ENCODE results near the gene APOC3.

APOC3 gene

DNA sequence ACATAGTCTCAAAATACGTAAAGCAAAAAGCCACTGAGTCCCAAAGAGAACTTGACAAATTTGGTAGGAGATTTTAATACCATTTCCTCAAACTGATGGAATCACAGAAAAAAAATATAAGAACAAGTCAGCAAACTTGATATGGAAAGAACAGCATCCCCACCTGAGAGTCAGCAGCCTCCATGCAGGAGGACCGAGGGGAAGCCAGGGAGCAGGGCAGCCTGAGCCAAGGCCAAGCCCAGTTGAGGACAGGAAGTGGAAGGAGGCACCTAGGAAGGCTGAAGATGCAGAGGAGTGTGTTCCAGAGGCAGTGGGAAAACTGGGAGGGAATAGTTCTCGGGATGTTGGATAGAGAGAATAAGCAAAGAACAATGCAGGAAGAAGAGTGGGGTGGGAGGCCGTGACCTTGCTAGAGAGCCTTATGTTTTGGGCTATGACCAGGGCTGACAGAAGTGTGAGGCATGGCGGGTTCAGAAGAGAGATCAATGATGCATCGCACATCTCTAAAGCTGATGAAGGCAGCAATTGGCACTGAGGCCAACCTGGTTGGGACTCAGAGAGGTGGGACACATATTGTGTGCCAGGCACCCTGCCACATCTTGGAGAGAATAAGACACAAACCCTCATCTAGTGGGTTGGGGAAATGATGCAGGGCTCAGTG lies 22.0 kb upstream of the APOC3 start:
- DNase-seq, result no peak

DNA sequence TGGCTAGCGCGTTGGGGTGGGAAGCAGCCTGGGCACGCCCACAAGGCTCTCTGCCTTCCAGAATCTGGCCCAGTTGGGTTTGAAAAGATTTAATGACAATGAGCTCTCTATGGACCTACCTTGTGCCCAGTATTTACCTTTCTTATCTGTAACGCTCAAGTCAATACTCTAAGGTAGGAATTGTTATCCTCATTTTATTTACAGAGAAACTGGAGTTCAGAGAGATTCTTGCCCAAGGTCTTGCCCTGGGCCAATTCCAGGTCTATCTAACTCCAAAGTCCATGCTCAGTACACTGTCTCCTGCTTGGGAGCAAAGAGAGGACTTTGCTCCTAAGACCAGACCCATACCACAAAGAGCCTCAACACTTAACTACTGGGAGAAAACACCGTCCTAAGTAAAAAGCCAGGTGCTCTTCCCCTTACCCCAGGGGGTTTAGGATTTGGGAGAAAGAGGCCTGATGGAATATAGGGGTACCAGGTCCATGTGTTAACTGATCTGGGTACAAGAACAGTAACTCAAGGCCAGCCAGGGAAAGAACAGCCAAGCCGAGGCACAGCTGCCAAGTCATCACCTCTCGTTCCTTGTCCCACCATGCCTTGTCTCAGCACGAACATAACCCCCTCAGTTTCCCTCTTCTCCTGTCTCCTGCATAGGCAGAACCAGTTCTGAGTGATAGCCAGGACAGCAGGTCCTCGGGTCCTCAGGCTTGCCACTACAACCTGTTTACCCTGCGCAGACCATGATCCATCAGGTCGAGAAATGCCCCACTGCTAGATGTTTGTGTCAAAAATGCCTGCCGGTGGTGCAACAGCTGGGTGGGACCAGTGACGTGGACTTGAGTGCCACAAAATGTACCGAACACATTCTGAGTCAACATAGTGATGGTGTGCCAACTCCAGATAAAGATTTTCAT lies 21.2 kb upstream of the APOC3 start:
- DNase-seq, result no peak

DNA sequence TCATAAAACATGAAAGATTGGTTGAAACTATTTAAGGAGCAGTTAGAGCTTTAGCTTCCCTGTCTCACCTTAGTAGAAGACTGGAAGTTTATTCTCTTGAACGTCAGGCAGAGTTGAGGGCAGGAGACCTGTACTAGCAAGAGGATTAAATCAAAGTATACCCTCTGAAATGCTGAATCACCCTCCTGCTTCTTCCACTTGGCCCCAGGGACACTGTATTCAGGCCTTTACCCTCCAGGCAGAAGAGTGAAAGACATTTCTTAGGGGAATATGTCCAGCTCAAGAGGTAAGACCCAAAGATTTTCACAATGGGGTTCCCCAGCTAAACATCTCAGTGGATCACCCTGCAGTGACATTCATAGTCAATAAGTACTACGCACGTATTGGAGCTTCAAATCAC lies 18.5 kb upstream of the APOC3 start:
- no peak for DNase-seq

DNA sequence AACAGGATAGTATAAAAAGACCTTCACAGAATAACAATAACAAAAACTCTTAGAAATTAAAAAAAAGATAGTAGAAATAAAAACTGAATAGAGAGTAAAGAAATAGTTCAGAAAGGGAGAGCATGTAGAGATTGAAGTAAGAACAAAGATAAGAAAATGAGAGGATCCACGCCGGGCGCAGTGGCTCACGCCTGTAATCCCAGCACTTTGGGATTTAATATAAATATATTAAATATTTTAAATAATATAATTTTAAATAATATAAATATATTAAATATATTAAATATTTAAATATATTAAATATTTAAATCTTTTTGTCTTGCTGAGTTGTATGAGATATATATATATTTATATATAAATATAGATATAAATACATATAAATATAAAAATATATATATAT lies 17.6 kb upstream of the APOC3 start:
- DNase-seq, result no peak

DNA sequence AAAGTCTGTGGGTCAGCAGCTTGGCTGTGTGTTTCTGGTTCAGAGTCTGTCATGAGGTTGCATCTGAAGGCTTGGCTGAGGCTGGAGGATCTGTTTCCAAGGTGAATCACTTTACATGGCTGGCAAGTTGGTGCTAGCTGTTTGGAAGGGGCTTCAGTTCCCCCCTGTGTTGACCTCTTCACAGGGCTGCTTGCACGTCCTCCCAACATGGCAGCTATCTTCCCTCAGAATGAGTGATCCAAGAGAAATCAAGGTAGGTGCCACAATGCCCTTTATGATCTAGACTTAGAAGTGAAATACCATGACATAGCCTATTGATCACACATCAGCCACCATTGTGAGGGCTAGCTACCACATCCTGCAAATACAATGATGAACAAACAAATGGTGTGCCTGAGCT lies 16.5 kb upstream of the APOC3 start:
- no peak for DNase-seq

DNA sequence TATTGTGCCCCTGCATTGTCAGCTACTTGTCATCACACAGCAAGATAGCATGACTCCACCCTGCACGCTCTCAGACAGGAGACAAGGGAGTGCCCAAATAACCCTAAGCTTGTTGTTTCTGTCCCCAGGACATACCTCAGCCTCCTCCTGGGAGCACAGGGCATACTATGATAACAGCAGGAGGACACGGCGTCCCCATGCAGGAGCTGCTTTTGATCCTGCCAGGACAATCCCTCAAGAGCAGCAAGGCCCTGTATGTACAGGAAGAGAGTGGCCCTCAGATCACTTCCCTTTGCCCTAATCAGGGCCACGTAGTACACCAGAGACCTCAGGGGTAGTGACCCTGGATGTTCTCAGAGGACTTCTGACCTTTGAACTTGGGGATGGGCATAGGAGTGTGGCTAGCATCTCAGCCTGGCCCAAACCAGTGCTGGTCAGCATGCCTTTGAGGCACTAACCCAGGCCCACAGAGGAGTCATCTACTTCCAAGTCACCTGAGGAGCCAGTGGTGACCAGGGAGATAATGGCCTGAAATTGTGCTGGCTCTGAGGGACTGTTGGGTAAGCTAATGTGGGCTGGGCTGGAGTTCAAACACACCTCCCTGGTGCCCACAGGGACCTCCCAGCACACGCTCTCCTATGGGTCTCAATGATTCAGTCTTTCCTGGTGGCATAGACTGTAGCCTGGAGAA lies 15.8 kb upstream of the APOC3 start:
- DNase-seq, result no peak

DNA sequence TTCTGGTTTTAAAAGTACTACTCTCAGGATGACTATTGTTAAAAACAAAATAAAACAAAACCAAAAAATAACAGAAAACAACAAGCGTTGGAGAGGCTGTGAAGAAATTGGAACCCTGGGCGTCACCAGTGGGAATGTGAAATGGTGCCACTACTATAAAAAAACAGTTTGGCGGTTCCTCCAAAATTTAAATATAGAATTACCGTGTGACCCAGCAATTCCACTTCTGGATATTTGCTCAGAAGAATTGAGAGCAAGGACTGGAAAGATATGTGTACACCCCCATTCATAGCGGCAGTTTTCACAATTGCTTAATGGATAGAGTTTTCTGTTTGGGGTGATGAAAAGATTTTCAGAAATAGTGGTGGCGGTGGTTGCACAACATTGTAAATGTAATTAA lies 15.2 kb upstream of the APOC3 start:
- no peak for DNase-seq

DNA sequence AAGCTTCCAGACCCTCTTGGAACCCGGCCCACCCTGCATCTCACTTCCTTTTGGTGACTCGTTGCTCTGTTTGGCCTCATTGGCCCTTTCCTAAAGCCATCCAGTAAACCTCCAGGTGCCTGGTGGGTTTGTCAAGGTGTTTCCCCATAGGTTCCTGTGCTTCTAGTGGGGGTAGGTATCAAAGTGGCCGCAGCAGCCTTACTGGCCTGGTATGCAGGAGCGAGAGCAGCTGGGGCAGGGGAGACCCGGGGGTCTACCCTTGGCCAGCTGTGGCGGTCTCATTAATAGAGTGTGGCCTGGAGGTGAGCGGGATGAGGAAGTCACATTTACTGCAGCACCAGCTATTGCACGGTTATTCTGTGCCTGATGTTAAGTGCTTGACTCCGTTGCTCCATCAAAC lies 10.7 kb upstream of the APOC3 start:
- DNase-seq, result no peak

DNA sequence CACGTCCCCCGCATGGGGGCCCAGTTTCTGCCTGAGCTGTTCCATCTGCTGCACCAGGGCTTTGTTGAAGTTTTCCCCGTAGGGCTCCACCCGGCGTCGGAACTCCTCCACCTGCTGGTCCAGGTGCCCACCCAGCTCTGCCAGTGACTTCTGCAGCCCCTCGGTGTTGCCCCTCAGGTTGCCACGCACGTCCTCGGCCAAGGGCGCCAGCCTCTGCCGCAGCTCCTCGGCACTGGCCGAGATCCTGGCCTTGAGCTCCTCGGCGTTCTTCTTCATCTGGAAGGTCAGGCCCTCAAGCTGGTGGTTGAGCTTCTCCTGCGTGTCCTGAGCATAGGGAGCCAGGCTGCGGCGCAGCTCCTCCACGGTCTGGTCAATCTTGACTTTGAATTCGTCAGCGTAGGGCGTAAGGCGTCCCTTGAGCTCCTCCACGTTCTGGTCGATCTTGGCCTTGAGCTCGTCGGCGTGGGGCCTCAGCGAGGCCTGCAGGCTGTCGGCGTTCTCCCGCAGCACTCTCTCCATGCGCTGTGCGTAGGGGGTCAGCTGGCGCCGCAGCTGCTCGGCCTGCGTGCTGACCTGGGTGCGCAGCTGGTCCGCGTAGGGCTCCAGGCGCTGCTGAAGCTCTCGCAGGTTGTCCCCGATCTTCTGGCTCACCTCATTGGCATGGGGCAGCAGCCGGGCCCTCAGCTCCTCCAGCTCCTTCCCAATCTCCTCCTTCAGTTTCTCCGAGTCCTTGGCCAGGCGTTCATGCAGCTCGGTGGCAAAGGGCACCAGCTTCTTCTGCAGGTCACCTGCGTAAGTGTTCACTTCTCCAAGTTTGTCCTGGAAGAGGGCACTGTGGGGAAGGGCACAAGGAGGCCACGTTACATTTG lies 8.4 kb upstream of the APOC3 start:
- DNase-seq, result no peak

DNA sequence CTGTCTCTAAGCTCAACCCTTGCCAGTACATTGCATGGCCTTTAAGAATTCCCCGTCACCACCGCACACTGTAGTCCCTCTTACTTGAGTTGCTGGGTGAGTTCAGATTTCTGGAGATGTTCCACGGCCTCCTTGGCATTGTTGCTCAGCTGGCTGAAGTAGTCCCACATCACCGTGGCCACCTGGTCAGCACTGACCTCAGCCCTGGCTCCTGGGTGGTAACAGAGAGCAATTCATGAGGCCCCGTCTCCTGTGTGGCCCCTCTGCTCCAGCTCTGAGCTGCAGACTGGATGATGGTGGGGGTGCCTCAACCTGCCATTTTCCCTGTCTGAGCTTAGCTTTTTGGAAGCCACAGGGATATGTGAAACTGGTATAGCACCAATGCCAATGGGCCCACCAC lies 7.1 kb upstream of the APOC3 start:
- DNase-seq, result no peak

DNA sequence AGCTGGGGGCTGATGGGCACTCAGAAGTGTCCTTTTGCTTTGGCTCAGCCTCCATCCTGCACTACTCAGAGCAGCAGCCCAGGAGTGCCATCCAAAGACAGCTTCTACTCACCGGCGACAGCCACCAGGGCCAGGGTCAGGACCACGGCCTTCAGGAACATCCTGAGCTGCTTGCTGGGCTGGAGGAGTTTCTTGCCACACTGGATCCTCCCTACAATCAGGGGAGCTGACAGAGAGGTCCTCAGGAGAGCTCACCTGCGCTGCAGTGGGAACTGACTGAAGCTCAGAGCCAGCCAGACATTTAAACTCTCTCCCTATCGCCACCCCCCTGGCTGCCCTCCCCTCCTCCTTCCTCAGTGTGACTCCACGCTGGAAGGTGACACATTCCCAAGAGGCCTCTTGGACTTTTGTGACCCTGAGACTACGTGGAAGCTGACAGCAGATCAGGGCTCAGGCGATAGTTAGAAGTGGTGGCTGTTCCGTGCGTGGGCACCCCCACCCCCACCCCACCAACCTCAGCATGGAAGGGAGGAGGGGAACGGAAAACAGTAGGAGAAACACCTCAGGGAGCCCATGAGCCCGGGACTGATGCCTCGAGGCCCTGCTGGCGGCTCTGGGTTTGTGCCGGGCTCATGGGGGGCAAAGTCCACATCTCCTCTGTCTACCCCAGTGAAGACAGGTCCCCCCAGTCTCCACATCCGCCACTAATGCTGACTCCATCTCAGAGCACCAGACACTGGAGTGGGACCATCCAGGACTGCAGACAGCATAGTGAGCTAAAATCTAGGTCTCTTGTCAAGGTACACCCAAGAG lies 6.5 kb upstream of the APOC3 start, which contains the start of gene APOA4:
Gene APOA4, minus strand, starts transcription at position 274 of the 813 bp plus-strand sequence. Its CDS starts 113 bp downstream, at position 161.
- no peak for DNase-seq

DNA sequence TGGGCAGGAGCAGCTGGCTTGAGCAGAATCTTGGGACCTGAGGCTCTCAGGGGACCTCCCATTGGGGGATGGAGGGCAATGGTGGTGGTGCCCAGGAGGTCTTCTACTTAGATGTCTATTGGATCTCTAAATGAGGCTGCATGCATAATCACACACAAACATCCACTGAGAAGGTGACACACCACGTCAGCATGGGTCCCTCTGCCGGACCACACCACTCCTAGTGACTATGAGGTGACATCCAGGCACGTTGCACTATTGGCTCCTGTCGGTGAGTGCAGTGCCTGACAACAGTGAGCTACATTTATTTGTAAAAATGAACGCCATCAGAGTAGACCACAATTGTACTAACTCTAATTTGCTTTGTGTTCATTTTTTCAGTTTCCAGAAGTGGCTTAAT lies 4.3 kb upstream of the APOC3 start:
- no peak for DNase-seq

DNA sequence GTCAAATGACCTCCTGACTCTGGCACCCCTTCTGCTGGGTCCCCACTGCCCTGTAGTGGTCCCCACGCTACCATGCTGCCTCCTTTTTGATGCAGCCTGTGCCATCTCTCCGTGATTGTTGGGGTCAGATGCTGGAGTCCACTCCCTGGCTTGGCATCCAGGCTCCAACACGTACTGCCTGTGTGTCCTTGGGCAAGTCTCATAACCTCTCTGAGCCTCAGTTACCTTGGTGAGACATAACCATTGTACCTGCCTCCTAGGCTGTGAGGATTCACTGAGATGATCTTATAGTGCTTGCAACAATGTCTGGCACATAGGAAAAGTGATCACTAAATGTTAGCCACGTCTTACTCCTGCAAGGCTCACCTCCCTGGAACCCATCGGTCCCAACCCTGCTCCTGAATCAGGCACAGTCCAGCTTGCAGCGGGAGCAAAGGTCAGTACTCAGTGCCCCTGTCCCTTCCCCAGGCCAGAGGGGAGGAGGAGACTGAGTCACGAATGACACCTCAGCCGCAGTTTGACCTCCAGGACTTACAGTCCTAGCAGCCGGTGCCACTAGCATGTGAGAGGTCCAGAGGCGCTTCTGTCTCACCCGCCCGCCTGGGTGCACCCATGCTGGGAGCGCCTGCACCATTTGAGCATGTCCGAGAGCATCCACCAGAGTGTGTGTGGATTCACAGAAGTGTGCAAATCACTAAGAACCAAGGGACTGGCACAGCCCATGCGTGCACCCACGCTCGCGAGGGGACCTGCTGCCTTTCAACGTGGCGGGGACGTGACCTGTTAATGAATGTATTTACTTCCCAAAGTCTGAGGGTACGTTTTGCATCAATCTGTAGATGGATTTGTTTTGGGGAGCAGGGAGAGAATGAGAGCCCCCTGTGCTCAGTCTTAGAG lies 3.6 kb upstream of the APOC3 start:
- no peak for DNase-seq

DNA sequence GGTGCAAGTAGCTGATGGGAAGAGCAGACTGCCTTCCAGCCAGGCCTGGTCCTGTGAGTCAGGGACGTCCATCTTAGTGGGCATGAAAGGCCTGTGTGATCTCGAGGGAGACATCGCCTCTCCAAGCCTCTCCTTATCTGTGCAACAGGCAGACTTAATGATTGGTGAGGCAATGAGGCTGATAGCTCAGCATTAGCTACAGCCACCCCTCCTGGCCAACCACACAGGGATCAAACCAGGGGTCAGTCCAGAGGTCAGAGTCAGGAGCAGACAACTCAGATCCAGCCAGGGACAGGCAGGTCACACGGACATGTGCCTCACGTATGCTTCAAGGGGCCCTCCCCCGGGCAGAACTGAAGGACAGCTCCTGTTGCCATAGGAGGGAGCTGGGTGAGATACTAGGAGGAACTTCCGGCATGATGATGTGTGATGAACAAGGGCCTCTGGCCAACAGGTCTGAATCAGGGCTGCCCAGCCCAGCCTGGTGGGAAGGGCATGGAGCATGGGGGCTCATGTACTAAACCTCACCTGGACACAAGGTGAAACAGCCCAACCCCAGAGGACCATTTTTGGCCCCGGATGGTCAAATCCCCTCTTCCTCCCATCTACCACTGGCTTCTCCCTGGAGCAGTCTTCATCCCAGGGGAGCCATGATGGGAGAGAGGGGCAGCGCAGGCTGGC lies 2.8 kb upstream of the APOC3 start:
- no peak for DNase-seq

DNA sequence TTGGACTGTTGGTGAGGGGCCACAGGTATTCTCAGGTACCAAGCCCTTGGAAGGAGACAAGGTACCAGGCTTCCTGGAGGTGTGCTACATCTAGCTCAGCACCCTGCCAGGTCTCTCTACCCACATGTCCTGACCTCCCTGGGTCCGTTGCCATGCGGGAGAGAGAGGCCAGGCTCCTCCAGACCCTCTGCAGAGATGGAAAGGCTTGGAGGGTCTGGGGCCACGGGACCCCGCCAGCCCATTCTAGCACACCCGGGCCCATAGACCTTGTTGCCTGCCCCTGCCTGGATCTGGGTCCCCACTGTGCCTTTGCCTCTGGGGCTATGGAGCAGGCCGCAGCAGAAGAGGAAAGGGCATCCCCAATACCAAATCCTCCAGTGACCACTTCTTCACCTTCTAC lies 2.2 kb upstream of the APOC3 start:
- DNase-seq, result no peak

DNA sequence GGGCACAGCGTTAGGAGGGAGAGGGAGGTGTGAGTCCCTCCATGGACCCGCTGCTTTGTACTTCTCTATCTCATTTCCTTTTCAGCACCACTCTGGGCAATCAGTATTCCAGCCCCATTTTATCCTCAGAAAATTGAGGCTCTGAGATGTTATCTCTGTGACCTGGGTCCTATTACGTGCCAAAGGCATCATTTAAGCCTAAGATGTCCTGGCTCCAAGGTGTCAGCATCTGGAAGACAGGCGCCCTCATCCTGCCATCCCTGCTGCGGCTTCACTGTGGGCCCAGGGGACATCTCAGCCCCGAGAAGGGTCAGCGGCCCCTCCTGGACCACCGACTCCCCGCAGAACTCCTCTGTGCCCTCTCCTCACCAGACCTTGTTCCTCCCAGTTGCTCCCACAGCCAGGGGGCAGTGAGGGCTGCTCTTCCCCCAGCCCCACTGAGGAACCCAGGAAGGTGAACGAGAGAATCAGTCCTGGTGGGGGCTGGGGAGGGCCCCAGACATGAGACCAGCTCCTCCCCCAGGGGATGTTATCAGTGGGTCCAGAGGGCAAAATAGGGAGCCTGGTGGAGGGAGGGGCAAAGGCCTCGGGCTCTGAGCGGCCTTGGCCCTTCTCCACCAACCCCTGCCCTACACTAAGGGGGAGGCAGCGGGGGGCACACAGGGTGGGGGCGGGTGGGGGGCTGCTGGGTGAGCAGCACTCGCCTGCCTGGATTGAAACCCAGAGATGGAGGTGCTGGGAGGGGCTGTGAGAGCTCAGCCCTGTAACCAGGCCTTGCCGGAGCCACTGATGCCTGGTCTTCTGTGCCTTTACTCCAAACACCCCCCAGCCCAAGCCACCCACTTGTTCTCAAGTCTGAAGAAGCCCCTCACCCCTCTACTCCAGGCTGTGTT lies 829 bp upstream of the APOC3 start:
- no peak for DNase-seq

DNA sequence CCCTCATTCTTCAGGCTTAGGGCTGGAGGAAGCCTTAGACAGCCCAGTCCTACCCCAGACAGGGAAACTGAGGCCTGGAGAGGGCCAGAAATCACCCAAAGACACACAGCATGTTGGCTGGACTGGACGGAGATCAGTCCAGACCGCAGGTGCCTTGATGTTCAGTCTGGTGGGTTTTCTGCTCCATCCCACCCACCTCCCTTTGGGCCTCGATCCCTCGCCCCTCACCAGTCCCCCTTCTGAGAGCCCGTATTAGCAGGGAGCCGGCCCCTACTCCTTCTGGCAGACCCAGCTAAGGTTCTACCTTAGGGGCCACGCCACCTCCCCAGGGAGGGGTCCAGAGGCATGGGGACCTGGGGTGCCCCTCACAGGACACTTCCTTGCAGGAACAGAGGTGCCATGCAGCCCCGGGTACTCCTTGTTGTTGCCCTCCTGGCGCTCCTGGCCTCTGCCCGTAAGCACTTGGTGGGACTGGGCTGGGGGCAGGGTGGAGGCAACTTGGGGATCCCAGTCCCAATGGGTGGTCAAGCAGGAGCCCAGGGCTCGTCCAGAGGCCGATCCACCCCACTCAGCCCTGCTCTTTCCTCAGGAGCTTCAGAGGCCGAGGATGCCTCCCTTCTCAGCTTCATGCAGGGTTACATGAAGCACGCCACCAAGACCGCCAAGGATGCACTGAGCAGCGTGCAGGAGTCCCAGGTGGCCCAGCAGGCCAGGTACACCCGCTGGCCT lies 641 bp downstream of the APOC3 start:
- no peak for DNase-seq

DNA sequence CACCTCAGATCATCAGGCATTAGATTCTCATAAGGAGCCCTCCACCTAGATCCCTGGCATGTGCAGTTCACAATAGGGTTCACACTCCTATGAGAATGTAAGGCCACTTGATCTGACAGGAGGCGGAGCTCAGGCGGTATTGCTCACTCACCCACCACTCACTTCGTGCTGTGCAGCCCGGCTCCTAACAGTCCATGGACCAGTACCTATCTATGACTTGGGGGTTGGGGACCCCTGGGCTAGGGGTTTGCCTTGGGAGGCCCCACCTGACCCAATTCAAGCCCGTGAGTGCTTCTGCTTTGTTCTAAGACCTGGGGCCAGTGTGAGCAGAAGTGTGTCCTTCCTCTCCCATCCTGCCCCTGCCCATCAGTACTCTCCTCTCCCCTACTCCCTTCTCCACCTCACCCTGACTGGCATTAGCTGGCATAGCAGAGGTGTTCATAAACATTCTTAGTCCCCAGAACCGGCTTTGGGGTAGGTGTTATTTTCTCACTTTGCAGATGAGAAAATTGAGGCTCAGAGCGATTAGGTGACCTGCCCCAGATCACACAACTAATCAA lies 2.2 kb downstream of the APOC3 start:
- DNase-seq, result no peak
